Omental fat pad (tissue), 4 donors: ENCODE results near the gene ACTBL2. TPM values are rescaled to one million over a fixed set of nuclear protein-coding genes. Genes with fewer than 3 reads are reported as not detected.

Experiments
- ATAC-seq: fragments of 150-250 bp; one replicate; pipeline ENCODE4 v1.9.1; 2016; ENCODE audit warnings: mild to moderate bottlenecking, moderate library complexity; ENCODE audit not compliant: low FRiP score
- DNase-seq: peaks from one replicate; pipeline ENCODE4 v3.0.0-alpha.2; 2019; ENCODE audit warnings: low spot score
- total RNA-seq, 4 donors: library from RNA; depleted of rRNA; stranded (reverse); fragments of >200 nt; gene quantifications; one replicate each; pipeline ENCODE4 v1.1.0, GENCODE V29; 2016
- TF ChIP-seq, protein P1 (sequence below), 3 donors: fragments of 450-650 bp; IDR thresholded peaks; one replicate each; pipeline ENCODE4 v1.5.1; 2016 to 2017; ENCODE audit warnings: antibody characterized with exemption in 3 of 3, mild to moderate bottlenecking in 3 of 3, moderate library complexity in 2 of 3

The ACTBL2 gene
- total RNA-seq, 4 donors from 2014 or later: 0.12 to 0.19 TPM; not detected in 2

DNA sequence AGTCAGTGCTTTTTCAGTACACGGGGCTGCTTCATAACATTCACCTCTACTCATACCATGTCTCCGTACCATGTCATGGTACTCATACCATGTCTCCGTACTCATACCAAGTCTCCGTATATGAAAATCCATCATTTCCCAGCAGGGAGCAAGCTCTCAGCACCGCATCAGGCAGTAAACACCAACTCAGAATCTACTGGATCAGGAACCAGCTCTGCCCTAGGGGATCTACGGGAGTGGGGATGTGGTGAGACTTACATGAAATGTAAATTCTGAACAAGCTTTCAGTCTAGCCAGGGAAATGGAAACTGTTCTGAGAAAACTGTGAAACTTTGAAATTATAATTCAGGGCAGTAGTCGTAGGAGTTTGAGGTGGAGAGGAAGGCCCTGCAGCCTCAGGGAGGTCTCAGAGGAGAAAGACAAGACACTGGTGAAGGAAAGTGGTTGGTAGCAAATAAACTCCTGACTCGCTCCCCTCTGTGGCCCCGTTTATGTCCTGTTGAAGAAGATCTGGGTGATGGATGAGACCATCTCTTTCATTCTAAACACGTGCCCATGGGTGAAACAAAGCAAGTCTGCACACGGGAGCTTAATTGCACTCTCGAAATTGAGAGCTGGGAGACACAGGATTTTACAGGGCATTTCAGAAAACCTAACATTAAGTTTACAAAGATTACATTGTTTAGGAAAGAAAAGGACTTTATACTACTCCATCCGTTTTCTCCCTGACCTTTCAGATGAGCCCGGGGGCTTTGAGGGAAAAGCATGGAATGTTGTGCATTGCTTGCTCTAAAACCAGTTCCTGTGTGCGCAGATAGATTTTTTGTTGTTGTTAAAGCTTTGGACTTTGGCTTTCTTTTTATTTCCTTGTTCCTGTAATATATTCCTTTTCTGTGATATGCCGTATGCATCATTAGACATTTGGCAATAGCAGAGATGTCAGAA lies 26.8 kb downstream of the ACTBL2 start:
- TF ChIP-seq, protein P1, sequence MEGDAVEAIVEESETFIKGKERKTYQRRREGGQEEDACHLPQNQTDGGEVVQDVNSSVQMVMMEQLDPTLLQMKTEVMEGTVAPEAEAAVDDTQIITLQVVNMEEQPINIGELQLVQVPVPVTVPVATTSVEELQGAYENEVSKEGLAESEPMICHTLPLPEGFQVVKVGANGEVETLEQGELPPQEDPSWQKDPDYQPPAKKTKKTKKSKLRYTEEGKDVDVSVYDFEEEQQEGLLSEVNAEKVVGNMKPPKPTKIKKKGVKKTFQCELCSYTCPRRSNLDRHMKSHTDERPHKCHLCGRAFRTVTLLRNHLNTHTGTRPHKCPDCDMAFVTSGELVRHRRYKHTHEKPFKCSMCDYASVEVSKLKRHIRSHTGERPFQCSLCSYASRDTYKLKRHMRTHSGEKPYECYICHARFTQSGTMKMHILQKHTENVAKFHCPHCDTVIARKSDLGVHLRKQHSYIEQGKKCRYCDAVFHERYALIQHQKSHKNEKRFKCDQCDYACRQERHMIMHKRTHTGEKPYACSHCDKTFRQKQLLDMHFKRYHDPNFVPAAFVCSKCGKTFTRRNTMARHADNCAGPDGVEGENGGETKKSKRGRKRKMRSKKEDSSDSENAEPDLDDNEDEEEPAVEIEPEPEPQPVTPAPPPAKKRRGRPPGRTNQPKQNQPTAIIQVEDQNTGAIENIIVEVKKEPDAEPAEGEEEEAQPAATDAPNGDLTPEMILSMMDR (IDR thresholded peaks at IDR 0.05): no peak
- no peak for DNase-seq
- no peak for ATAC-seq

DNA sequence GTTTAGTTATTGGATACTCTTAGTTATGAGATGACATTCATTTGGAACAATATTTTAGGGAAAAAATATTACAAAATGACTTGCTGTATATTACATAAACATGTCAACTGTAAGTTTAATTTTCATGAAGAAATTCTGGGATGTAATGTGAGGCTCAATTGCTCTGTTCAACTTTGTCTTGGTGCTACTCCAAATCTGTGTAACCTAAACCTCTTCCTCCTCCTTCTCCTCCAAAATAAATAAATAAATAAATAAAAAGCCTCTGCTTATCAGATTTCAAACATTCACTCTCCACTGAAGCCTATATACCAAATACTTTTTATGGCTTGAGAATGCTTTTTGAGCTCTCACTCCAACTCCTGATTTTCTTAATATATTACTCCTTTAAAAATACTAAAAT lies 27.7 kb downstream of the ACTBL2 start:
- TF ChIP-seq, protein P1 (IDR thresholded peaks at IDR 0.05): no peak
- no peak for ATAC-seq

DNA sequence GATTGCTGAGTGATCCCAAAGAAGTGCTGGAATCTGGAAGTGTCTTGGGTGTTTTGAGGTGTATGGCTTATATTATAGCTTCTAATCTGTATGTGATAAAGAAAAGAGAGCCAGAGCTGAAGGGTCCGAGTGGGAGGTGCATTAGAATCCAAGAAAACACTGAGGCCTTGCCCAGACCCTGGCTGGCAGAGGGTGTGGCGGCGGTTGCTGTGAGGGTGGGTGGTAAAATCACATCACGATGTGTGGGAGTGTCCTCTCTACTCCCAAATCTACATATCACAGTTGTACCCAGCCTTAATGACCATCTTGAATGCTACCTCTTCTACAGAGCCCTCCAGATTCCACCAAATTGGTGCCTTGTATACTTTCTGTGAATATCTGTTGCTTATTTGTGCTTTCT lies 28.9 kb downstream of the ACTBL2 start:
- ATAC-seq (no peak), DNase-seq (no peak)
- TF ChIP-seq, protein P1 (IDR thresholded peaks at IDR 0.05): no peak

More for the DNA sequence above, 27.7 kb downstream of the ACTBL2 start:
- no peak for DNase-seq

DNA sequence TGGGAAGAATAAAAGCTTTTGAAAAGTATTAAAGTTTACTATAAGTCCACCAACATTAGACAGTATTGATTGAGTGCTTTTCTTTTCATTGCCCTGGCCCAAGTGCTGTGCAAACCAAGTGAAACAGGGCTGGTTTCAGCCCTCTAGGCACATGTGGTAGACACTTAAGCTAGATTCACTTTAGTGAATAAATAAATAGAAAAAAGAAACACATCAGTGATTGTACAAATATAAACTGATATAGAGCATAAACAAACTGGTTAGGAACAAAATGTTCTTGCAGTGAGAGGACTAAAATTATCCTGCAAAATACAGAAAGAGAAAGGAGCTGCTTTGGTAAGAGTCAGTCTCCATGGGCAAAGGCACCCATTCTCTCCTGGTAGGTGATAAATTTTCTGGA lies 29.7 kb downstream of the ACTBL2 start:
- no peak for ATAC-seq
- TF ChIP-seq, protein P1 (IDR thresholded peaks at IDR 0.05): no peak
- no peak for DNase-seq

DNA sequence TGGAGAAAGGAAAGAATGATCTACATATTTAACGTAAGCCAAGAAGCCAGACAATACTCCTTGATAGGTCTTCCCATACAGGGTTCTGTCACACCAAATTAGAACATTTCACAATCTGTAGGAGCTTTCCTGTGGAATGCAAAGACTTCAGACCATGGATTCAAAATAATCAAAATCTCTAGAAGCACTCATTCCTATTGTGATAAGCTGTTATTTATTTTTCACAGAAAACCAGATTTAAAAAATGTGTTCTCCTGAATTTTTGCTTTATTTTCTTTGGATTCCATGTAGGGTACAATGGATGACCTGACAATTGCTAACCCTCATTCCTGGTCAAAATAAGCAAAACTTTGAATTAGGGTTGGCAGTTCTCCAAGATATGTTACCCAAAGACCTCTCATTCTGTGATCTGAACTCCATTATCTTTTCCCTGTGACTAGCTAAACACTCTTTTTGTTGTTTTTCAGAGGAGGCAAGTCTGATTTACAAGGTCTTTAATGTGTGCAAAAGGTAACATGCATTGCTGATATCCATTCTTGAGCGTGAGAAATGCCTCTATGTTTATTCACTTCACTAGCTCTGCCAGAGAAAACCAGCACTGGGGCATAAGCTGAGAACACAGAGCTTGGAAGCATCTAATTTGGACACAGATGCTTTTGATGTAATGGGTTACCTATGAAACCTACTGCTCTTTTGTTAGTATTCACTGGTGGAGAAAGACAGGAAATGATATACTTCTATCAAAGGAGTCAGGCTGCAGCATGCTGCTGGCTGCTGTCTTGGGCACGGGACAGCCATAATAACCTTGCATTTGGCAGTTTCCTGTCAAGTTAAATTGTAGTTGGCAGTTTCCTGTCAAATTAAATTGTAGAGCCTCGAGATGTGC lies 31.4 kb downstream of the ACTBL2 start:
- no peak for DNase-seq
- TF ChIP-seq, protein P1 (IDR thresholded peaks at IDR 0.05): no peak
- ATAC-seq: peak; percentile 37

DNA sequence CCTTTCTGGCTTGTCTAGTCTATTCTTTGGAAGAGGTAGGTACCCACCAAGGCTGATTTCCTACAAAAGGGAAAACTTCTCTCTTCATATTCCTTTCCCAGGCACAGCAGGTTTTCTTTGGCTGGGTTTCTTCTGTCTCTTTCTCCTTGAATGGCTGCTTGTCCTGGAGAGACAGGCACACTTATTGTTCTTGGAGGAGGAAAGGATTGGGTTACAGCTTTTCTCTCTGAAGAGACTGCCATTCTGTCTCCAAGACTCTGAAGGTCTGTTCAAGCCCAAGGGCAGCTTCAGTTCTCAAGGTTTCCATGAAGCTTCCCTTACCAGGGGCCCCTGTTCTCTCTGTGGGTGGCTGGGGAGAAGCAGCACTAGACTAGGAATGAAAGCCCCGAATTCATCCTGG lies 33.9 kb downstream of the ACTBL2 start:
- ATAC-seq (no peak), DNase-seq (no peak)
- TF ChIP-seq, protein P1 (IDR thresholded peaks at IDR 0.05): no peak
